LNCaP clone FGC (cell line): ENCODE measurements around the gene BOC.

Experiments used
- DNase-seq: peaks from one replicate; pipeline ENCODE4 v3.0.0-alpha.2; 2011; ENCODE audit warnings: low read depth
- H3K4me3 ChIP-seq: 2 replicates; pipeline ENCODE4 v1.5.1; 2011; ENCODE audit warnings: mild to moderate bottlenecking, low read depth, low read length, control low read depth
- TF ChIP-seq, protein P1 (sequence below): IDR thresholded peaks from 2 replicates; pipeline ENCODE4 v1.5.1; 2012; ENCODE audit warnings: mild to moderate bottlenecking; ENCODE audit not compliant: control insufficient read depth, insufficient read depth; ENCODE audit errors: extremely low read depth

BOC gene

GRCh38 chr3:113297841-113298240 lies 86.5 kb downstream of the BOC start:
- no peak for DNase-seq
- H3K4me3 ChIP-seq: no peak overlapping the region
- TF ChIP-seq, protein P1, sequence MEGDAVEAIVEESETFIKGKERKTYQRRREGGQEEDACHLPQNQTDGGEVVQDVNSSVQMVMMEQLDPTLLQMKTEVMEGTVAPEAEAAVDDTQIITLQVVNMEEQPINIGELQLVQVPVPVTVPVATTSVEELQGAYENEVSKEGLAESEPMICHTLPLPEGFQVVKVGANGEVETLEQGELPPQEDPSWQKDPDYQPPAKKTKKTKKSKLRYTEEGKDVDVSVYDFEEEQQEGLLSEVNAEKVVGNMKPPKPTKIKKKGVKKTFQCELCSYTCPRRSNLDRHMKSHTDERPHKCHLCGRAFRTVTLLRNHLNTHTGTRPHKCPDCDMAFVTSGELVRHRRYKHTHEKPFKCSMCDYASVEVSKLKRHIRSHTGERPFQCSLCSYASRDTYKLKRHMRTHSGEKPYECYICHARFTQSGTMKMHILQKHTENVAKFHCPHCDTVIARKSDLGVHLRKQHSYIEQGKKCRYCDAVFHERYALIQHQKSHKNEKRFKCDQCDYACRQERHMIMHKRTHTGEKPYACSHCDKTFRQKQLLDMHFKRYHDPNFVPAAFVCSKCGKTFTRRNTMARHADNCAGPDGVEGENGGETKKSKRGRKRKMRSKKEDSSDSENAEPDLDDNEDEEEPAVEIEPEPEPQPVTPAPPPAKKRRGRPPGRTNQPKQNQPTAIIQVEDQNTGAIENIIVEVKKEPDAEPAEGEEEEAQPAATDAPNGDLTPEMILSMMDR: no peak

DNA sequence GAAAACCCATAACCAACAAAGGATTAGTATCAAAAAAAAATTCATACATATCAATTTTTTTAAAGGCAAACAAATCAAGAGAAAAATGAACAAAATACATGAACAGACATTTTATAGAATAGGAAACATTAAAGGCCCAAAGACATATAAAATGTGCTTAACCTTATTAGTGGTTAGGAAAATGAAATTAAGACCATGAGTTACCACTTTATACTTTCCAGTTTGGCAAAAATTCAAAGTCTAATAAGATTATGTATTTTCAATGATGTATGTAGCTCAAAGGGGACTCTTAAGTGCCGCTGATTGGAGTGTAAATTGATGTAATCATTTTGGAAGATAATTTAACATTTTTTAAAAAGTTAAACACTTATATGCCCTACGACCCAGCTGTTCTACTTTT lies 89.2 kb downstream of the BOC start:
- no peak overlapping the region for H3K4me3 ChIP-seq
- no peak for DNase-seq
- TF ChIP-seq, protein P1: no peak

GRCh38 chr3:113304102-113304501 lies 92.7 kb downstream of the BOC start:
- DNase-seq: no peak
- no peak overlapping the region for H3K4me3 ChIP-seq
- TF ChIP-seq, protein P1: no peak

DNA sequence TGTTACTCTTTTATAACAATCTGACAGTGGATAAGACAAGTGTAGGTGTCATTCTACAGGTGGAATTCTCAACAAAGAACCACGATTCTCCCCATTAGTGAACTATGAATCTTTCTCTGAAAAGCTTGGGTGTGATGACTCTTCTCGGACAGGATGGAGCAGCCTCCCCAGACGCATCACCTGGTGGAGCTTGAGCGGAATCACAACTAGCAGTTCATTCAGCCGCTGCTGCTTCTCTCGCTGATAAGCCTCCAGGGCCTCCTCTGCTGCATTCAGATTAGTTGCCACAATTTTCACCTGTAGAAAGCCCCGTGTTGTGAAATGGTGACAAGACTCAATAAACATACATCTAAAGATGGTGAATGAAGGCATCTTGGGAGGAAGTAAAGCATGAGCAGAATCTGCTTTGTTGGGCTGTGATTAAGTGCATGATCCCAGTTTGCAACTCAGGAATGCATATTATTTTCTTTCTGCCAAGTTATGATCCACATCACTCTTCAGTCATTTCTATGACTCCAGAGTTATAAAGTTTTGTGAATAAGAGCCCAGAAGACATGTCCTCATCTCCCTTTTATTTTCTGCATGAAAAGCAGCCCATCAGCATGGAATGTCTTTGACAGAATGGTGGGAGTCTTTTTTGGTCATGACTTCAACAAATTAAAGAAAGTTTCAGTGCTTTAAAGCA lies 93.6 kb downstream of the BOC start:
- TF ChIP-seq, protein P1: no peak
- no peak for DNase-seq
- no peak overlapping the region for H3K4me3 ChIP-seq

- TF ChIP-seq, protein P1: no peak
- no peak for DNase-seq
Observed at GRCh38 chr3:113310960-113311359, 99.6 kb downstream of the BOC start.

GRCh38 chr3:113312416-113312815 lies 101.1 kb downstream of the BOC start:
- no peak for DNase-seq
- H3K4me3 ChIP-seq: no peak overlapping the region
- TF ChIP-seq, protein P1: no peak

More at GRCh38 chr3:113310960-113311359, 99.6 kb downstream of the BOC start:
- H3K4me3 ChIP-seq: no peak overlapping the region

GRCh38 chr3:113314923-113315322 lies 103.6 kb downstream of the BOC start:
- H3K4me3 ChIP-seq: no peak overlapping the region
- no peak for DNase-seq
- TF ChIP-seq, protein P1: no peak
